Right ventricle myocardium inferior (tissue), 1 donor: ENCODE results near the gene ZEB2. TPM values are rescaled to one million over a fixed set of nuclear protein-coding genes. Genes with fewer than 3 reads are reported as not detected.

Source experiments
- ATAC-seq: fragments of 200-7000 bp; cut with Tn5 transposase; one replicate; pipeline ENCODE4 v1.9.1; 2020; ENCODE audit warnings: mild to moderate bottlenecking, moderate library complexity
- DNase-seq: peaks from one replicate; pipeline ENCODE4 v3.0.0; 2021; ENCODE audit errors: missing footprints
- intact Hi-C: fragments of 100-400 bp; cut with DNase I; formaldehyde crosslinking; loops from one replicate; pipeline ENCODE4 v1.11.0; 2022
- total RNA-seq: library from RNA; stranded (reverse); fragmentation: NEBNext Ultra II Directional; extraction: Animal tissue kit (Norgen Biotek cat#: 25700); gene quantifications from one replicate; pipeline ENCODE4 v1.2.1, GENCODE V29; 2021
- donor health status: DM: no; HTN: yes; CAD: no; lungs with severe emphysema.

The ZEB2 gene
- total RNA-seq, 1 donor from 2014 or later, result 89.0 TPM

- intact Hi-C loops, result no loop called here
- DNase-seq, result no peak
- no peak for ATAC-seq
These were observed 50.9 kb downstream of the ZEB2 start for GRCh38 chr2:144468823-144469595.

- ATAC-seq (no peak), DNase-seq (no peak)
- intact Hi-C loops, result no loop called here
These were observed 52.3 kb downstream of the ZEB2 start for GRCh38 chr2:144467502-144468137.

GRCh38 chr2:144466637-144467036 lies 53.3 kb downstream of the ZEB2 start:
- DNase-seq (no peak), ATAC-seq (no peak)
- intact Hi-C loops, result no loop called here

GRCh38 chr2:144465749-144466148 lies 54.2 kb downstream of the ZEB2 start:
- DNase-seq, result no peak
- ATAC-seq, result no peak
- intact Hi-C loops, result no loop called here

- DNase-seq (no peak), ATAC-seq (no peak)
- intact Hi-C loops, result no loop called here
These were observed 55.2 kb downstream of the ZEB2 start for GRCh38 chr2:144464730-144465129.

- intact Hi-C loops, result loop anchor here (2.0 kb wide), 1 partner anchor 14 kb away; no protein-coding TSS in a partner anchor
- ATAC-seq (no peak), DNase-seq (no peak)
These were observed 56.7 kb downstream of the ZEB2 start for GRCh38 chr2:144463266-144463665.

GRCh38 chr2:144462266-144462665 lies 57.7 kb downstream of the ZEB2 start:
- intact Hi-C loops, result loop anchor here (2.0 kb wide), 1 partner anchor 15 kb away; no protein-coding TSS in a partner anchor
- no peak for DNase-seq
- no peak for ATAC-seq

GRCh38 chr2:144461308-144461766 lies 58.6 kb downstream of the ZEB2 start:
- DNase-seq (no peak), ATAC-seq (peak; percentile 90)
- intact Hi-C loops, result loop anchor here (2.0 kb wide), 1 partner anchor 53 kb away; no protein-coding TSS in a partner anchor

- DNase-seq (no peak), ATAC-seq (no peak)
- intact Hi-C loops, result loop anchor here (2.0 kb wide), 1 partner anchor 54 kb away; no protein-coding TSS in a partner anchor
These were observed 59.1 kb downstream of the ZEB2 start for GRCh38 chr2:144460727-144461307.

GRCh38 chr2:144459937-144460336 lies 60.0 kb downstream of the ZEB2 start:
- no peak for DNase-seq
- intact Hi-C loops, result loop anchor here (2.0 to 5.0 kb wide), 2 partner anchors 47 to 55 kb away; no protein-coding TSS in a partner anchor
- ATAC-seq, result peak; percentile 26

- intact Hi-C loops, result loop anchor here (5.0 kb wide), 1 partner anchor 48 kb away; no protein-coding TSS in a partner anchor
- ATAC-seq, result no peak
- no peak for DNase-seq
These were observed 60.6 kb downstream of the ZEB2 start for GRCh38 chr2:144459286-144459685.

GRCh38 chr2:144458541-144458940 lies 61.4 kb downstream of the ZEB2 start:
- intact Hi-C loops, result loop anchor here (5.0 kb wide), 1 partner anchor 49 kb away; no protein-coding TSS in a partner anchor
- ATAC-seq, result no peak
- no peak for DNase-seq

- intact Hi-C loops, result loop anchor here (5.0 kb wide), 1 partner anchor 51 kb away; no protein-coding TSS in a partner anchor
- ATAC-seq (peak; percentile 80), DNase-seq (no peak)
These were observed 63.2 kb downstream of the ZEB2 start for GRCh38 chr2:144456680-144457079.

- ATAC-seq (no peak), DNase-seq (no peak)
- intact Hi-C loops, result loop anchor here (5.0 kb wide), 1 partner anchor 51 kb away; no protein-coding TSS in a partner anchor
These were observed 63.9 kb downstream of the ZEB2 start for GRCh38 chr2:144455987-144456386.

- ATAC-seq (no peak), DNase-seq (no peak)
- intact Hi-C loops, result loop anchor here (5.0 kb wide), 1 partner anchor 53 kb away; no protein-coding TSS in a partner anchor
These were observed 65.2 kb downstream of the ZEB2 start for GRCh38 chr2:144454466-144455287.

GRCh38 chr2:144453486-144454158 lies 66.3 kb downstream of the ZEB2 start:
- DNase-seq, result no peak
- intact Hi-C loops, result no loop called here
- no peak for ATAC-seq

- no peak for DNase-seq
- no peak for ATAC-seq
- intact Hi-C loops, result no loop called here
These were observed 67.0 kb downstream of the ZEB2 start for GRCh38 chr2:144452989-144453336.
